Duodenal mucosa (tissue), 2 donors: ENCODE measurements around the gene ADARB2.

Experiments
- H3K27ac ChIP-seq: one replicate; pipeline ENCODE4 v1.7.0; 2013; ENCODE audit warnings: low read depth, low read length
- H3K27me3 ChIP-seq, 2 donors: one replicate each; pipeline ENCODE4 v1.7.0; 2013; ENCODE audit warnings: low read length in 2 of 2, control low read depth in 1 of 2; ENCODE audit not compliant: insufficient read depth in 2 of 2, control insufficient read depth in 1 of 2
- H3K36me3 ChIP-seq, 2 donors: one replicate each; pipeline ENCODE4 v1.7.0; 2013; ENCODE audit warnings: low read length in 2 of 2, control low read depth in 1 of 2; ENCODE audit not compliant: insufficient read depth in 2 of 2, control insufficient read depth in 1 of 2
- H3K4me1 ChIP-seq, 2 donors: one replicate each; pipeline ENCODE4 v1.7.0; 2013; ENCODE audit warnings: low read length in 2 of 2, control low read depth in 1 of 2; ENCODE audit not compliant: insufficient read depth in 2 of 2, control insufficient read depth in 1 of 2
- H3K4me3 ChIP-seq, 2 donors: one replicate each; pipeline ENCODE4 v1.7.0; 2013; ENCODE audit warnings: low read length in 2 of 2, low read depth in 1 of 2
- H3K9ac ChIP-seq, 2 donors: one replicate each; pipeline ENCODE4 v1.7.0; 2013; ENCODE audit warnings: low read length in 2 of 2, low read depth in 1 of 2
- H3K9me3 ChIP-seq, 2 donors: one replicate each; pipeline ENCODE4 v1.7.0; 2013; ENCODE audit warnings: low read length in 2 of 2, control low read depth in 1 of 2; ENCODE audit not compliant: control insufficient read depth in 1 of 2

Gene ADARB2

GRCh38 chr10:1278306-1278705 is 459.0 kb downstream of the ADARB2 start:
- no peak overlapping the region for H3K9ac ChIP-seq
- no peak overlapping the region for H3K27ac ChIP-seq
- H3K9me3 ChIP-seq, result no peaks in the 10 kb centered on the region
- no peaks in the 10 kb centered on the region for H3K4me1 ChIP-seq
- H3K36me3 ChIP-seq, result no peaks in the 10 kb centered on the region
- H3K27me3 ChIP-seq, result no peaks in the 10 kb centered on the region
- H3K4me3 ChIP-seq, result no peak overlapping the region

GRCh38 chr10:1274701-1275544 is 462.4 kb downstream of the ADARB2 start:
- Histone ChIP-seq H3K9me3 (no peaks in the 10 kb centered on the region), H3K27me3 (no peaks in the 10 kb centered on the region), H3K27ac (no peak overlapping the region), H3K9ac (no peak overlapping the region), H3K36me3 (no peaks in the 10 kb centered on the region), H3K4me1 (no peaks in the 10 kb centered on the region), H3K4me3 (no peak overlapping the region)

GRCh38 chr10:1274111-1274661 is 463.1 kb downstream of the ADARB2 start:
- H3K9ac ChIP-seq, result no peak overlapping the region
- no peaks in the 10 kb centered on the region for H3K36me3 ChIP-seq
- H3K27me3 ChIP-seq, result no peaks in the 10 kb centered on the region
- H3K9me3 ChIP-seq, result no peaks in the 10 kb centered on the region
- no peaks in the 10 kb centered on the region for H3K4me1 ChIP-seq
- H3K4me3 ChIP-seq, result no peak overlapping the region
- no peak overlapping the region for H3K27ac ChIP-seq

GRCh38 chr10:1273372-1274105 is 463.8 kb downstream of the ADARB2 start:
- Histone ChIP-seq H3K4me1 (no peaks in the 10 kb centered on the region), H3K9me3 (no peaks in the 10 kb centered on the region), H3K27ac (no peak overlapping the region), H3K4me3 (no peak overlapping the region), H3K36me3 (no peaks in the 10 kb centered on the region), H3K27me3 (no peaks in the 10 kb centered on the region), H3K9ac (no peak overlapping the region)

- no peaks in the 10 kb centered on the region for H3K27me3 ChIP-seq
- H3K9me3 ChIP-seq, result no peaks in the 10 kb centered on the region
- H3K27ac ChIP-seq, result no peak overlapping the region
- no peaks in the 10 kb centered on the region for H3K4me1 ChIP-seq
- no peak overlapping the region for H3K4me3 ChIP-seq
- no peak overlapping the region for H3K9ac ChIP-seq
- H3K36me3 ChIP-seq, result no peaks in the 10 kb centered on the region
Measured at GRCh38 chr10:1272777-1273161, 464.6 kb downstream of the ADARB2 start.

GRCh38 chr10:1272079-1272776 is 465.1 kb downstream of the ADARB2 start:
- H3K27ac ChIP-seq, result no peak overlapping the region

GRCh38 chr10:1270906-1271305 is 466.4 kb downstream of the ADARB2 start:
- Histone ChIP-seq H3K9ac (no peak overlapping the region), H3K9me3 (no peaks in the 10 kb centered on the region), H3K4me3 (no peak overlapping the region), H3K4me1 (no peaks in the 10 kb centered on the region), H3K36me3 (no peaks in the 10 kb centered on the region), H3K27me3 (no peaks in the 10 kb centered on the region), H3K27ac (no peak overlapping the region)

More at GRCh38 chr10:1272079-1272776, 465.1 kb downstream of the ADARB2 start:
- H3K27me3 ChIP-seq, result no peaks in the 10 kb centered on the region
- H3K36me3 ChIP-seq, result no peaks in the 10 kb centered on the region
- H3K9ac ChIP-seq, result no peak overlapping the region
- no peaks in the 10 kb centered on the region for H3K4me1 ChIP-seq
- H3K4me3 ChIP-seq, result no peak overlapping the region
- no peaks in the 10 kb centered on the region for H3K9me3 ChIP-seq

GRCh38 chr10:1270490-1270889 is 466.8 kb downstream of the ADARB2 start:
- Histone ChIP-seq H3K4me1 (no peaks in the 10 kb centered on the region), H3K9ac (no peak overlapping the region), H3K36me3 (no peaks in the 10 kb centered on the region), H3K9me3 (no peaks in the 10 kb centered on the region), H3K4me3 (no peak overlapping the region), H3K27ac (no peak overlapping the region), H3K27me3 (no peaks in the 10 kb centered on the region)

- Histone ChIP-seq H3K4me3 (no peak overlapping the region), H3K27me3 (no peaks in the 10 kb centered on the region), H3K27ac (no peak overlapping the region), H3K36me3 (no peaks in the 10 kb centered on the region), H3K4me1 (no peaks in the 10 kb centered on the region), H3K9me3 (no peaks in the 10 kb centered on the region), H3K9ac (no peak overlapping the region)
Measured at GRCh38 chr10:1268831-1269230, 468.5 kb downstream of the ADARB2 start.

GRCh38 chr10:1267568-1267967 is 469.8 kb downstream of the ADARB2 start:
- Histone ChIP-seq H3K27ac (no peak overlapping the region), H3K9me3 (no peaks in the 10 kb centered on the region), H3K4me3 (no peak overlapping the region), H3K36me3 (no peaks in the 10 kb centered on the region), H3K4me1 (no peaks in the 10 kb centered on the region), H3K9ac (no peak overlapping the region), H3K27me3 (no peaks in the 10 kb centered on the region)
